OCI-LY1 (cell line): ENCODE measurements around the gene TBX4.

ENCODE experiments used
- CTCF ChIP-seq: fragments of 200-600 bp; sonication (generic), shearing (Covaris generic); IDR thresholded peaks from 2 replicates; pipeline ENCODE4 v1.5.1; 2017; ENCODE audit warnings: mild to moderate bottlenecking, antibody characterized with exemption, low read length, moderate library complexity, mixed read lengths
- EZH2 ChIP-seq: fragments of 200-600 bp; sonication (generic), shearing (Covaris generic); IDR thresholded peaks from 2 replicates; pipeline ENCODE4 v1.8.0; 2017; ENCODE audit warnings: borderline replicate concordance, mixed run types, mild to moderate bottlenecking, antibody characterized with exemption, low read length, moderate library complexity, mixed read lengths

GRCh38 chr17:61477204-61477834 lies 25.1 kb downstream of the TBX4 start:
- TF ChIP-seq CTCF (no peak), EZH2 (no peak)
